ENCODE data around the gene GGPS1. TPM values are rescaled to one million over a fixed set of nuclear protein-coding genes. Genes with fewer than 3 reads are reported as not detected.
A peak's percentile ranks its signal among the peaks of the same experiment; 100 is the strongest.

GGPS1 gene
- total and polyA plus RNA-seq, 8 donors, result 30.5 to 51.5 (median 46.6) TPM

DNA sequence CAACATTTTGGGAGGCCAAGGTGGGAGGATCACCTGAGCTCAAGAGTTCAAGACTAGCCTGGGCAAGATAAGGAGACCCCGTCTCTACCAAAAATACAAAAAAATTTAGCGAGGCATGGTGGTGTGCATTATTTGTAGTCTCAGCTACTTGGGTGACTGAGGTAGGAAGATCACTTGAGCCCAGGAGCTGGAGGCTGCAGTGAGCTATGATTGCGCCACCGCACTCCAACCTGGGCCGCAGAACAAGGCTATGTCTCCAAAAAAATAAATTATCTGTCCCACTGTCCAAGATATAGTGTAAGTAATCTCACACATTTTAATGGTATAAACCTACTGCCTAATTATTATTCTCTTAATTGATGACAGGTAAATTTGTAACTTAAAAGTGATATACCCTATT, 13.2 kb upstream of the GGPS1 start:
- DNase-seq (peak in 1 of 4 donors; percentile 42), ATAC-seq (no peak)
- Histone ChIP-seq H3K9me3 (no peaks in the 10 kb centered on the region), H3K27ac (no peak overlapping the region), H3K4me3 (no peak overlapping the region), H3K27me3 (no peaks in the 10 kb centered on the region), H3K36me3 (peaks cover 0 to 16% of the 10 kb centered on the region in 2 donors), H3K4me1 (peaks cover 13 to 80% of the 10 kb centered on the region in 2 donors)
- intact Hi-C loops (cut with DNase I), result no loop called here
- TF ChIP-seq, protein P1, sequence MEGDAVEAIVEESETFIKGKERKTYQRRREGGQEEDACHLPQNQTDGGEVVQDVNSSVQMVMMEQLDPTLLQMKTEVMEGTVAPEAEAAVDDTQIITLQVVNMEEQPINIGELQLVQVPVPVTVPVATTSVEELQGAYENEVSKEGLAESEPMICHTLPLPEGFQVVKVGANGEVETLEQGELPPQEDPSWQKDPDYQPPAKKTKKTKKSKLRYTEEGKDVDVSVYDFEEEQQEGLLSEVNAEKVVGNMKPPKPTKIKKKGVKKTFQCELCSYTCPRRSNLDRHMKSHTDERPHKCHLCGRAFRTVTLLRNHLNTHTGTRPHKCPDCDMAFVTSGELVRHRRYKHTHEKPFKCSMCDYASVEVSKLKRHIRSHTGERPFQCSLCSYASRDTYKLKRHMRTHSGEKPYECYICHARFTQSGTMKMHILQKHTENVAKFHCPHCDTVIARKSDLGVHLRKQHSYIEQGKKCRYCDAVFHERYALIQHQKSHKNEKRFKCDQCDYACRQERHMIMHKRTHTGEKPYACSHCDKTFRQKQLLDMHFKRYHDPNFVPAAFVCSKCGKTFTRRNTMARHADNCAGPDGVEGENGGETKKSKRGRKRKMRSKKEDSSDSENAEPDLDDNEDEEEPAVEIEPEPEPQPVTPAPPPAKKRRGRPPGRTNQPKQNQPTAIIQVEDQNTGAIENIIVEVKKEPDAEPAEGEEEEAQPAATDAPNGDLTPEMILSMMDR (IDR thresholded peaks at IDR 0.05), result no peak

GRCh38 chr1:235315735-235316134, 12.6 kb upstream of the GGPS1 start:
- TF ChIP-seq, protein P1 (IDR thresholded peaks at IDR 0.05), result no peak
- DNase-seq (no peak), ATAC-seq (no peak)
- H3K4me1 ChIP-seq, result peaks cover 13 to 74% of the 10 kb centered on the region in 2 donors
- no peak overlapping the region for H3K4me3 ChIP-seq
- no peaks in the 10 kb centered on the region for H3K9me3 ChIP-seq
- H3K27ac ChIP-seq, result no peak overlapping the region
- intact Hi-C loops (cut with DNase I), result no loop called here
- H3K36me3 ChIP-seq, result peaks cover 0 to 16% of the 10 kb centered on the region in 2 donors
- H3K27me3 ChIP-seq, result no peaks in the 10 kb centered on the region

DNA sequence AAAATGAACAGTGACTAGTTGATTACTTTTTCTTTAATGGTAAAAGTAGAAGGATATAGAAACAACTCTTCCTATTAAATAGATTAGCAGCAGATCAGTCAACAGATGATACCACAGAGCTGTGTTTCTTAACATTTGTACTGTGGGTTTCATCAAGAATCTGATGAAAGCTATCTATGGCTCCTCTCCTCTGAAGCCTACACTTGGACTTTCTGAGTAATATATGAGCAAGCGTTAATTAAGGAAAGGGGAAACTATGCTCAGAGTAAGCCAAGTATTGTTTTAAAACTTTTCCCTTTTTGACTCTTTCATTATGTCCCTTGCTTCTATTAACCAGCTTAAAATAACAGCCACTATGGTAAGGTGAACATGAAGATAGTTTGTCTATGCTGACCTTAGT, 11.2 kb upstream of the GGPS1 start:
- peaks cover 0 to 16% of the 10 kb centered on the region in 2 donors for H3K36me3 ChIP-seq
- intact Hi-C loops (cut with DNase I), result no loop called here
- peaks cover 13 to 69% of the 10 kb centered on the region in 2 donors for H3K4me1 ChIP-seq
- DNase-seq (no peak), ATAC-seq (no peak)
- H3K9me3 ChIP-seq, result no peaks in the 10 kb centered on the region
- no peaks in the 10 kb centered on the region for H3K27me3 ChIP-seq
- no peak overlapping the region for H3K27ac ChIP-seq
- TF ChIP-seq, protein P1 (IDR thresholded peaks at IDR 0.05), result no peak
- no peak overlapping the region for H3K4me3 ChIP-seq

DNA sequence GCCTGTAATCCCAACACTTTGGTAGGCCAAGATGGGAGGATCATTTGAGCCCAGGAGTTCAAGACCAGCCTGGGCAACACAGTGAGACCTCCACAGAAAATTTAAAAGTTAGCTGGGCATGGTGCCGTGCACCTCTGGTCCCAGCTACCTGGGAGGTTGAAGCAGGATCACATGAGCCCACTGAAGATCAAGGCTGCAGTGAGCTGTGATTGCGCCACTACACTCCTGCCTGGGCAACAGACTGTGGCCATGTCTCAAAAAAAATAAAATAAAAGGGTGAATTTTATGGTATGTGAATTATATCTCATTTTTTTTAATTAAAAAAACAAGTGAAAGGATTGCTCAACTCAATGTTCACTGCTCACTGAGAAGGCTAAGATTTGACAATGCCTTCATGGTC, 9.1 kb upstream of the GGPS1 start:
- DNase-seq, result no peak
- no peak overlapping the region for H3K4me3 ChIP-seq
- intact Hi-C loops (cut with DNase I), result no loop called here
- H3K9me3 ChIP-seq, result no peaks in the 10 kb centered on the region
- peaks cover 10 to 67% of the 10 kb centered on the region in 2 donors for H3K4me1 ChIP-seq
- H3K27ac ChIP-seq, result no peak overlapping the region
- no peaks in the 10 kb centered on the region for H3K27me3 ChIP-seq
- TF ChIP-seq, protein P1 (IDR thresholded peaks at IDR 0.05), result no peak
- H3K36me3 ChIP-seq, result peaks cover 0 to 16% of the 10 kb centered on the region in 2 donors
- no peak for ATAC-seq

- ATAC-seq (peak; percentile 80), DNase-seq (no peak)
- peaks cover 0 to 16% of the 10 kb centered on the region in 2 donors for H3K36me3 ChIP-seq
- H3K27ac ChIP-seq, result no peak overlapping the region
- no peak overlapping the region for H3K4me3 ChIP-seq
- TF ChIP-seq, protein P1 (IDR thresholded peaks at IDR 0.05), result no peak
- H3K4me1 ChIP-seq, result peaks cover 19 to 69% of the 10 kb centered on the region in 2 donors
- intact Hi-C loops (cut with DNase I), result no loop called here
- H3K9me3 ChIP-seq, result no peaks in the 10 kb centered on the region
- no peaks in the 10 kb centered on the region for H3K27me3 ChIP-seq
Measured at GRCh38 chr1:235320521-235321179, 7.7 kb upstream of the GGPS1 start.
